Lung (tissue), 12 donors: Measurements from ENCODE around the gene FAM120A. TPM values are rescaled to one million over a fixed set of nuclear protein-coding genes. Genes with fewer than 3 reads are reported as not detected.

Experiments
- ATAC-seq: fragments of 200-7000 bp; cut with Tn5 transposase; one replicate; pipeline ENCODE4 v1.9.1; 2020; ENCODE audit warnings: moderate number of reproducible peaks; ENCODE audit not compliant: insufficient read depth, low FRiP score
- DNase-seq, 3 donors: peaks; one replicate each; pipeline ENCODE4 v3.0.0-alpha.2; 2013 to 2017
- H3K27ac ChIP-seq, 2 donors: one replicate each; pipeline ENCODE4 v1.5.1; 2013; ENCODE audit warnings: mild to moderate bottlenecking in 2 of 2, moderate library complexity in 2 of 2, control low read depth in 1 of 2, inconsistent platforms in 1 of 2, low read depth in 1 of 2, low read length in 1 of 2
- H3K27me3 ChIP-seq, 3 donors: one replicate each; pipeline ENCODE4 v1.5.1; 2013; ENCODE audit warnings: low read length in 2 of 3; ENCODE audit not compliant: control insufficient read depth in 3 of 3, insufficient read depth in 3 of 3
- H3K36me3 ChIP-seq, 4 donors: one replicate each; pipeline ENCODE4 v1.5.1; 2013; ENCODE audit warnings: low read length in 4 of 4, mild to moderate bottlenecking in 1 of 4, moderate library complexity in 1 of 4; ENCODE audit not compliant: control insufficient read depth in 4 of 4, insufficient read depth in 4 of 4
- H3K4me1 ChIP-seq, 5 donors: one replicate each; pipeline ENCODE4 v1.5.1; 2013; ENCODE audit warnings: low read length in 5 of 5, mild to moderate bottlenecking in 2 of 5, moderate library complexity in 1 of 5; ENCODE audit not compliant: control insufficient read depth in 5 of 5, insufficient read depth in 5 of 5
- H3K4me3 ChIP-seq: one replicate; pipeline ENCODE4 v1.5.1; 2013; ENCODE audit warnings: mild to moderate bottlenecking, control low read depth, moderate library complexity
- H3K9ac ChIP-seq, 2 donors: one replicate each; pipeline ENCODE4 v1.5.1; 2013; ENCODE audit warnings: low read length in 2 of 2, control low read depth in 1 of 2; ENCODE audit not compliant: insufficient read depth in 1 of 2
- H3K9me3 ChIP-seq, 4 donors: one replicate each; pipeline ENCODE4 v1.5.1; 2013; ENCODE audit warnings: low read length in 3 of 4, mild to moderate bottlenecking in 1 of 4, moderate library complexity in 1 of 4; ENCODE audit not compliant: control insufficient read depth in 4 of 4, insufficient read depth in 3 of 4
- CTCF ChIP-seq: IDR thresholded peaks from 2 replicates; pipeline ENCODE4 v1.5.1; 2012; ENCODE audit warnings: mild to moderate bottlenecking; ENCODE audit errors: control extremely low read depth, extremely low read depth
- WGBS, 2 donors: extraction: QIAGEN DNeasy Blood & Tissue Kit; methylation state at CpG; one replicate each; pipeline ENCODE4 v1.1.7; 2013; 5-methylcytosine and 5-hydroxymethylcytosine counted together
- polyA plus RNA-seq, 2 donors: library from polyadenylated mRNA; stranded (reverse); fragments of 200-250 nt; gene quantifications; one replicate each; pipeline ENCODE4 v1.2.1, GENCODE V29; 2013
- total RNA-seq, 2 donors: library from RNA; depleted of rRNA in 1 of 2; stranded (reverse); fragments of >200 nt in 1 of 2; gene quantifications; one replicate each; pipeline ENCODE4 v1.2.1, GENCODE V29; 2014 to 2021
- donor health status: control.
- donor health status: control.
- donor health status: Bipolar disorder and iron deficiency.
- donor health status: healthy.
- donor health status: DM: yes; HTN: yes; CAD: no.

FAM120A gene
- total and polyA plus RNA-seq, 4 donors: 44.9 to 134 (median 91.2) TPM

GRCh38 chr9:93477397-93477796 is 25.9 kb downstream of the FAM120A start:
- WGBS, 2 donors: 91 to 93% methylated on average over 2 of the region's 2 CpGs
- no peak for ATAC-seq
- H3K27me3 ChIP-seq: no peaks in the 10 kb centered on the region

GRCh38 chr9:93479726-93480125 is 28.2 kb downstream of the FAM120A start:
- TF ChIP-seq CTCF: no peak
- Histone ChIP-seq H3K4me3 (no peak overlapping the region), H3K36me3 (peaks cover 0 to 16% (median 8%) of the 10 kb centered on the region in 4 donors), H3K27me3 (no peaks in the 10 kb centered on the region), H3K9ac (no peak overlapping the region), H3K4me1 (peaks cover 0 to 6% (median 2%) of the 10 kb centered on the region in 5 donors), H3K9me3 (no peaks in the 10 kb centered on the region), H3K27ac (no peak overlapping the region)
- WGBS, 2 donors: 31 to 71% methylated on average over 4 of the region's 4 CpGs
- DNase-seq: peak in 2 of 3 donors; percentile 60 to 86
- ATAC-seq: no peak

More at GRCh38 chr9:93477397-93477796, 25.9 kb downstream of the FAM120A start:
- Histone ChIP-seq H3K4me3 (no peak overlapping the region), H3K4me1 (peaks cover 0 to 6% (median 2%) of the 10 kb centered on the region in 5 donors), H3K36me3 (peaks cover 0 to 11% (median 6%) of the 10 kb centered on the region in 4 donors), H3K9ac (no peak overlapping the region), H3K9me3 (no peaks in the 10 kb centered on the region), H3K27ac (no peak overlapping the region)
- no peak for TF ChIP-seq CTCF
- DNase-seq: no peak

GRCh38 chr9:93480262-93480661 is 28.8 kb downstream of the FAM120A start:
- H3K9ac ChIP-seq: no peak overlapping the region
- peaks cover 0 to 2% (median 0%) of the 10 kb centered on the region in 3 donors for H3K27me3 ChIP-seq
- no peaks in the 10 kb centered on the region for H3K9me3 ChIP-seq
- H3K27ac ChIP-seq: no peak overlapping the region
- 90 to 92% methylated on average over 4 of the region's 4 CpGs for WGBS, 2 donors
- TF ChIP-seq CTCF: no peak
- H3K36me3 ChIP-seq: peaks cover 0 to 20% (median 11%) of the 10 kb centered on the region in 4 donors
- no peak for DNase-seq
- H3K4me1 ChIP-seq: peaks cover 0 to 6% (median 2%) of the 10 kb centered on the region in 5 donors
- H3K4me3 ChIP-seq: no peak overlapping the region
- ATAC-seq: no peak
